OCI-LY3 (cell line): ENCODE measurements around the gene AP4S1.

Experiments
- EZH2phosphoT487 ChIP-seq: fragments of 200-600 bp; shearing (Covaris generic); IDR thresholded peaks from 2 replicates; pipeline ENCODE4 v1.6.1; 2018; ENCODE audit warnings: antibody characterized with exemption, mixed run types, low read depth
- TF ChIP-seq, protein P1 (sequence below): fragments of 200-600, 300-600 bp; sonication (generic); IDR thresholded peaks from 2 replicates; pipeline ENCODE4 v1.5.1; 2014; ENCODE audit warnings: antibody characterized with exemption, low read length, low read depth

DNA sequence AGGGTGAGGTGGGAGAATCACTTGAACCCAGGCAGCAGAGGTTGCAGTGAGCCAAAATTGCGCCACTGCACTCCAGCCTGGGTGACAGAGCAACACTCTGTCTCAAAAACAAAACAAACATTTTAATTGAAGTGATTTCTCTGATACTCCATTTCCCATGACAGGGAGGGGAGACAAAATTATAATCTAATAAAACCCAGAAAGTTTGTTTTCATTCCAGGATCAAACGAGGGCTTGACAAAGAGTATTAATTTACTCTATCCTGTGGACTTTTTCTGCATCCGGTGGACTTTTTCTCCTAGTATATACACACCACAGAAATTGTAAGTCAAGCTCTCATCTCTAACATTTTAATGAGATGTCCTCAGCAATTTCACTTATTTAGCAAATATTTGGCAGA, 14.5 kb upstream of the AP4S1 start:
- TF ChIP-seq, protein P1, sequence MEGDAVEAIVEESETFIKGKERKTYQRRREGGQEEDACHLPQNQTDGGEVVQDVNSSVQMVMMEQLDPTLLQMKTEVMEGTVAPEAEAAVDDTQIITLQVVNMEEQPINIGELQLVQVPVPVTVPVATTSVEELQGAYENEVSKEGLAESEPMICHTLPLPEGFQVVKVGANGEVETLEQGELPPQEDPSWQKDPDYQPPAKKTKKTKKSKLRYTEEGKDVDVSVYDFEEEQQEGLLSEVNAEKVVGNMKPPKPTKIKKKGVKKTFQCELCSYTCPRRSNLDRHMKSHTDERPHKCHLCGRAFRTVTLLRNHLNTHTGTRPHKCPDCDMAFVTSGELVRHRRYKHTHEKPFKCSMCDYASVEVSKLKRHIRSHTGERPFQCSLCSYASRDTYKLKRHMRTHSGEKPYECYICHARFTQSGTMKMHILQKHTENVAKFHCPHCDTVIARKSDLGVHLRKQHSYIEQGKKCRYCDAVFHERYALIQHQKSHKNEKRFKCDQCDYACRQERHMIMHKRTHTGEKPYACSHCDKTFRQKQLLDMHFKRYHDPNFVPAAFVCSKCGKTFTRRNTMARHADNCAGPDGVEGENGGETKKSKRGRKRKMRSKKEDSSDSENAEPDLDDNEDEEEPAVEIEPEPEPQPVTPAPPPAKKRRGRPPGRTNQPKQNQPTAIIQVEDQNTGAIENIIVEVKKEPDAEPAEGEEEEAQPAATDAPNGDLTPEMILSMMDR = no peak
- no peak for TF ChIP-seq EZH2phosphoT487
